ENCODE data around the gene KRTAP26-1. TPM values are rescaled to one million over a fixed set of nuclear protein-coding genes. Genes with fewer than 3 reads are reported as not detected.

KRTAP26-1 gene
- total and polyA plus RNA-seq, 2 of the 4 experiments (the other 2 are of a cell fraction): not detected

GRCh38 chr21:30340714-30341573 is 20.8 kb upstream of the KRTAP26-1 start:
- Histone ChIP-seq H2BK120ac (ENCODE audit: low read depth, low read length) (no peak overlapping the region), H3K14ac (replicated peaks; ENCODE audit: low read depth, low read length) (no peak overlapping the region), H4K91ac (ENCODE audit: insufficient read depth, low read depth, low read length) (no peak overlapping the region), H4K8ac (ENCODE audit: low read depth in 2 of 2, low read length in 2 of 2) (no peak overlapping the region), H3K9me3 (ENCODE audit: control insufficient read depth, insufficient read depth, low read length) (peaks cover 13% of the 10 kb centered on the region), H3K56ac (ENCODE audit: extremely low read depth, insufficient read depth, low read length) (no peak overlapping the region), H2BK20ac (ENCODE audit: low read depth, low read length) (no peak overlapping the region), H4K20me1 (ENCODE audit: insufficient read depth, low read length) (no peaks in the 10 kb centered on the region), H4K5ac (ENCODE audit: low read depth, low read length) (no peak overlapping the region), H3K36me3 (ENCODE audit: control insufficient read depth, insufficient read depth, low read length) (no peaks in the 10 kb centered on the region), H2BK15ac (ENCODE audit: low read depth, low read length) (no peak overlapping the region), H2AFZ (replicated peaks; ENCODE audit: low read length, poor library complexity) (no peak overlapping the region), H3K23ac (ENCODE audit: low read depth, low read length) (no peak overlapping the region), H3K4ac (ENCODE audit: low read depth, low read length) (no peak overlapping the region), H3K4me2 (ENCODE audit: low read depth, low read length) (no peak overlapping the region), H2AK5ac (ENCODE audit: low read depth, low read length) (no peak overlapping the region), H3K79me1 (ENCODE audit: low read depth in 1 of 2, low read length in 2 of 2) (no peaks in the 10 kb centered on the region), H3K9ac (ENCODE audit: low read depth, low read length) (no peak overlapping the region), H3K18ac (ENCODE audit: low read depth, low read length) (no peak overlapping the region), H3K4me3 (ENCODE audit: insufficient read depth, low read depth, low read length) (no peak overlapping the region), H2BK5ac (ENCODE audit: low read depth, low read length, poor library complexity, severe bottlenecking) (no peak overlapping the region), H2AK9ac (replicated peaks; ENCODE audit: low read depth, low read length, poor library complexity) (no peak overlapping the region), H3K27ac (ENCODE audit: insufficient read depth, low read length) (no peak overlapping the region), H3K4me1 (ENCODE audit: control insufficient read depth, insufficient read depth, low read length) (no peaks in the 10 kb centered on the region), H3K9me1 (ENCODE audit: insufficient read depth, low read length) (no peaks in the 10 kb centered on the region), H3K27me3 (ENCODE audit: control insufficient read depth, insufficient read depth, low read length) (no peaks in the 10 kb centered on the region)
- WGBS, 2 experiments (ENCODE audit: extremely low coverage in 2 of 2, insufficient read length in 1 of 2): no CpG with 5 or more reads among the region's 2 CpGs
- intact Hi-C loops (cut with micrococcal nuclease) (no loop called here), dilution Hi-C loops (cut with HindIII; ENCODE audit: low sequenced_read_pairs, unreplicated experiment) (no loop called here), in situ Hi-C loops (cut with MboI; ENCODE audit: low sequenced_read_pairs) (no loop called here)
- no peak for ATAC-seq (ENCODE audit: low read depth)
- ChIA-PET CTCF (interaction anchor here (1.1 kb wide), 1 partner anchor 9 kb away, joined by 7 read pairs; no protein-coding TSS in a partner anchor), POLR2A (ENCODE audit: unreplicated experiment) (no interaction called here)
- DNase-seq: peak; percentile 10
- peak; percentile 45; the same call in 1 of the 2 replicates for TF ChIP-seq SMC3 (IDR thresholded peaks at IDR 0.05; ENCODE audit: low read depth, low read length)
- TF ChIP-seq RFX5 (IDR thresholded peaks at IDR 0.05; ENCODE audit: low read depth, low read length): no peak
- TF ChIP-seq RAD21 (IDR thresholded peaks at IDR 0.05; ENCODE audit: low read length): peak; percentile 29
- no peak for TF ChIP-seq MAFK (IDR thresholded peaks at IDR 0.05; ENCODE audit: low read depth, low read length)
- TF ChIP-seq, protein P1, sequence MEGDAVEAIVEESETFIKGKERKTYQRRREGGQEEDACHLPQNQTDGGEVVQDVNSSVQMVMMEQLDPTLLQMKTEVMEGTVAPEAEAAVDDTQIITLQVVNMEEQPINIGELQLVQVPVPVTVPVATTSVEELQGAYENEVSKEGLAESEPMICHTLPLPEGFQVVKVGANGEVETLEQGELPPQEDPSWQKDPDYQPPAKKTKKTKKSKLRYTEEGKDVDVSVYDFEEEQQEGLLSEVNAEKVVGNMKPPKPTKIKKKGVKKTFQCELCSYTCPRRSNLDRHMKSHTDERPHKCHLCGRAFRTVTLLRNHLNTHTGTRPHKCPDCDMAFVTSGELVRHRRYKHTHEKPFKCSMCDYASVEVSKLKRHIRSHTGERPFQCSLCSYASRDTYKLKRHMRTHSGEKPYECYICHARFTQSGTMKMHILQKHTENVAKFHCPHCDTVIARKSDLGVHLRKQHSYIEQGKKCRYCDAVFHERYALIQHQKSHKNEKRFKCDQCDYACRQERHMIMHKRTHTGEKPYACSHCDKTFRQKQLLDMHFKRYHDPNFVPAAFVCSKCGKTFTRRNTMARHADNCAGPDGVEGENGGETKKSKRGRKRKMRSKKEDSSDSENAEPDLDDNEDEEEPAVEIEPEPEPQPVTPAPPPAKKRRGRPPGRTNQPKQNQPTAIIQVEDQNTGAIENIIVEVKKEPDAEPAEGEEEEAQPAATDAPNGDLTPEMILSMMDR (conservative IDR thresholded peaks at IDR 0.05; ENCODE audit: low read depth, low read length): peak; percentile 44
- no TSS peak for BruUV-seq (replicated peaks)

Data from IMR-90 (cell line).